KOPT-K1 (cell line): Measurements from ENCODE around the gene PSMD1.

Experiments
- H3K27ac ChIP-seq: fragments of 200-600 bp; sonication (generic); 2 replicates; pipeline ENCODE4 v1.5.1; 2016; ENCODE audit warnings: antibody characterized with exemption, mild to moderate bottlenecking, low read depth, low read length; ENCODE audit not compliant: poor library complexity, severe bottlenecking
- H3K36me3 ChIP-seq: fragments of 200-600 bp; sonication (generic); 2 replicates; pipeline ENCODE4 v1.5.1; 2017; ENCODE audit warnings: antibody characterized with exemption, mild to moderate bottlenecking, low read length, moderate library complexity; ENCODE audit not compliant: insufficient read depth
- H3K9me3 ChIP-seq: fragments of 200-600 bp; sonication (generic); 2 replicates; pipeline ENCODE4 v1.5.1; 2017; ENCODE audit warnings: antibody characterized with exemption, low read length, mild to moderate bottlenecking; ENCODE audit not compliant: insufficient read depth, poor library complexity, severe bottlenecking

PSMD1 gene

GRCh38 chr2:231198291-231199173, 141.9 kb downstream of the PSMD1 start, which contains the start of gene ARMC9:
TSS of gene ARMC9 (plus strand) at chr2:231198631. CDS start at chr2:231206239, 7,608 bp downstream.
- no peaks in the 10 kb centered on the region for H3K36me3 ChIP-seq
- H3K27ac ChIP-seq: peak within 1 kb of the TSS; percentile 65

GRCh38 chr2:231199219-231199618, 142.6 kb downstream of the PSMD1 start:
- no peaks in the 10 kb centered on the region for H3K36me3 ChIP-seq

More at GRCh38 chr2:231198291-231199173, 141.9 kb downstream of the PSMD1 start, which contains the start of gene ARMC9:
- H3K9me3 ChIP-seq: no peaks in the 10 kb centered on the region

GRCh38 chr2:231200805-231201474, 144.3 kb downstream of the PSMD1 start:
- H3K9me3 ChIP-seq: no peaks in the 10 kb centered on the region

More at GRCh38 chr2:231199219-231199618, 142.6 kb downstream of the PSMD1 start:
- H3K27ac ChIP-seq: no peak overlapping the region
- H3K9me3 ChIP-seq: no peaks in the 10 kb centered on the region

GRCh38 chr2:231201475-231201814, 144.8 kb downstream of the PSMD1 start:
- Histone ChIP-seq H3K27ac (no peak overlapping the region), H3K9me3 (no peaks in the 10 kb centered on the region), H3K36me3 (no peaks in the 10 kb centered on the region)

More at GRCh38 chr2:231200805-231201474, 144.3 kb downstream of the PSMD1 start:
- Histone ChIP-seq H3K36me3 (no peaks in the 10 kb centered on the region), H3K27ac (no peak overlapping the region)

GRCh38 chr2:231203087-231203486, 146.4 kb downstream of the PSMD1 start:
- Histone ChIP-seq H3K36me3 (no peaks in the 10 kb centered on the region), H3K9me3 (no peaks in the 10 kb centered on the region), H3K27ac (no peak overlapping the region)

DNA sequence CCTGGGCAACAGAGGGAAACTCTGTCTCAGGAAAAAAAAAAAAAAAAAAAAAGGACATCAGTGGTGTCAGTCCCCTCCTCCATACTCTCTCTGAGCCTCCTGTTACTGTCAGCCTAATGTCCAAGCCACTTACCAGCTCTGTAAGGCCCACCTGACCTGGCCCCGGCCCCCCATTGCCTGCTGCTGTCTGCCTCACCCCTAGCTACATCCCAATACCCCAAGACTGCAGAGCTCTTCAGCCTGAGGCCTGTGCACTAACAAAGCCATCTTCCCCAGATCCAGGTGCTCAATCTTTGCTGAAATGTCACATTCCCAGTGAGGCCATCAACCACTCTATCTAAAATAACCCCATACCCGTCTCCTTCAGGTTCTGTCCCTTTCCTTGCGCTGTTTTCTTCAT, 147.5 kb downstream of the PSMD1 start:
- Histone ChIP-seq H3K9me3 (no peaks in the 10 kb centered on the region), H3K36me3 (no peaks in the 10 kb centered on the region), H3K27ac (no peak overlapping the region)

DNA sequence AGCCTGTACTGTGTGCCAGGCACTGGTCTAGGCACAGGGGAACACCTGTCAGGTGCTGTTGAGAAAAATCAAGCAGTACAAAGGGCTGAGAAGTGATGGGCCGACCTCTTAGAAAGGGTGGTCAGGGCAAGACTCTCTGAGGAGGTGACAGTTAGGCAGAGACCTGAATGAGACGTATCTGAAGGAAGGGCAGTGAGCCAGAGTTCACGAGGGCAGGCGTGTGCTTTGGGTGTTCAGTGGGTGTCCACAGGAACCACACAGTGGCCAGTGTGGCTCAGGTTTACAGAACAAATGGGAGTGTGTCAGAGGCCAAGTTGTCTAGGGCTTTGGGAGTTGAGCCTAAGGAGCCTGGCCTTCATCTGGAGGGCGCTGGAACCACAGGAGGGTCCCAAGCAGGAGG, 147.9 kb downstream of the PSMD1 start:
- Histone ChIP-seq H3K9me3 (no peaks in the 10 kb centered on the region), H3K36me3 (no peaks in the 10 kb centered on the region), H3K27ac (no peak overlapping the region)

- H3K27ac ChIP-seq: no peak overlapping the region
- H3K36me3 ChIP-seq: no peaks in the 10 kb centered on the region
- H3K9me3 ChIP-seq: no peaks in the 10 kb centered on the region
Measured at GRCh38 chr2:231207734-231208133, 151.1 kb downstream of the PSMD1 start.

GRCh38 chr2:231210782-231211181, 154.1 kb downstream of the PSMD1 start:
- Histone ChIP-seq H3K36me3 (no peaks in the 10 kb centered on the region), H3K9me3 (no peaks in the 10 kb centered on the region), H3K27ac (no peak overlapping the region)

- Histone ChIP-seq H3K36me3 (no peaks in the 10 kb centered on the region), H3K9me3 (no peaks in the 10 kb centered on the region), H3K27ac (no peak overlapping the region)
Measured at GRCh38 chr2:231211486-231211885, 154.8 kb downstream of the PSMD1 start.

GRCh38 chr2:231212329-231212845, 155.7 kb downstream of the PSMD1 start:
- no peaks in the 10 kb centered on the region for H3K36me3 ChIP-seq
- no peak overlapping the region for H3K27ac ChIP-seq
- H3K9me3 ChIP-seq: no peaks in the 10 kb centered on the region

GRCh38 chr2:231213931-231214642, 157.4 kb downstream of the PSMD1 start:
- Histone ChIP-seq H3K27ac (no peak overlapping the region), H3K9me3 (no peaks in the 10 kb centered on the region), H3K36me3 (no peaks in the 10 kb centered on the region)

DNA sequence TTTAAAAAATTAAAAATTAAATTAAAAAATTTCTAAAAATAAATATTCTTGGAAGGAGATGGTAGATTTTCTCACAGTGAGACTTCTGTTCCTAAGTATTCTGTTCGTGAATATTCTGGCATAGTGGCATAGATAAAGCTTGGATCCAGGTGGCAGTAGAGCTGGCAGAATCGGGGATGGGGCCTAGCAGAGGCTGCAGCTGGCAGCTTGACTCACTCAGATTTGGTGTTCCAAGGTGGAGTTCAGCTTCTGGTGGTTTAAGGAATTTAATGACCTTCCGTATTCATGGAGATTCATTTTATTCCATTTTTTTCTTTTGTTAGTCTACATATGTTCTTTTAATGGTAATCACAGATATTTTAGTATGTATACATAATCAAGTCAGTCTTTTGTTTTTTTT, 161.7 kb downstream of the PSMD1 start:
- Histone ChIP-seq H3K36me3 (no peaks in the 10 kb centered on the region), H3K9me3 (no peaks in the 10 kb centered on the region), H3K27ac (no peak overlapping the region)

DNA sequence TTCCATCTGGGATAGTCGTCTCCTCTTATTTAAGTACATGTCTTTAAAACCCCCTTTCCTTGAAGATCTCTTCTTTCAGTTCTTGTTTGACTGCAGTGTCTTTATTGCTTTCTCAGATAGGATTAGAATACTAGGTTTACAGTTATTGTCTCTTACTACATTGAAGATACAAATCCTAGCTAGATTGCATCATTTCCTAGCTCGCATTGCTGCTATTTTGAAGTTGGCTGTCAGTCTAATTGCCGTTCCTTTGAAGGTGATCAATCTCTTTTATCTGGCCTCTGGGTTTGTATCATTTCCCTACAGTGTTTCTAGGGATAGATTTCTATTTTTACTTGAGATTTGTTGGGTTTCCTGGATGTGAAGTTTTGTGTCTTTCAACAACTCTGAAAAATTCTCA, 162.6 kb downstream of the PSMD1 start:
- H3K36me3 ChIP-seq: no peaks in the 10 kb centered on the region
- H3K27ac ChIP-seq: no peak overlapping the region
- H3K9me3 ChIP-seq: no peaks in the 10 kb centered on the region

DNA sequence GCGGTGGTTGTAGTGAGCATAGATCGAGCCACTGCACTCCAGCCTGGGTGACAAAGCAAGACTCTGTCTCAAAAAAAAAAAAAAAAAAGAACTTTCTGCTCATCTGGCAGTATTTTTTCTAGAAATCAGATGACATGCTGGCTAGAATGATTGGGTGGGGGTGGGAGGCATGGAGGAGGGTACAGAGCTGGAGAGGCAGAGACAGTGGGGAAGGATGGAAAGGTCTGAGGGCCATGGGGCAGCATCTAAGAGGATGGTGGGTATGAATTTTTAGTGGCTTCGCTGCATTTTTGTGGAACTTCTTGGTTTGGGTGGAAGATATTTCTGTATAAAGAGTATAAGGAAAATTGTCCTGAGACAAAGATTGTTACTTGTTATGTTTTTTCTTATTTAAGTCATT, 165.1 kb downstream of the PSMD1 start:
- H3K36me3 ChIP-seq: no peaks in the 10 kb centered on the region
- H3K9me3 ChIP-seq: no peaks in the 10 kb centered on the region
- no peak overlapping the region for H3K27ac ChIP-seq
